Right renal pelvis (tissue), 4 donors: Measurements from ENCODE around the gene TBX18. TPM values are rescaled to one million over a fixed set of nuclear protein-coding genes. Genes with fewer than 3 reads are reported as not detected.

Experiments used
- DNase-seq, 4 donors: peaks; one replicate each; pipeline ENCODE4 v3.0.0-alpha.2; 2013; ENCODE audit warnings: low read depth in 4 of 4, low spot score in 3 of 4, missing footprints in 1 of 4
- polyA plus RNA-seq, 4 donors: library from polyadenylated mRNA; unstranded; fragments of 120-200 nt; gene quantifications; one replicate each; pipeline ENCODE4 v1.2.1, GENCODE V29; 2013; ENCODE audit not compliant: insufficient read length in 4 of 4

The TBX18 gene
- polyA plus RNA-seq, 4 donors, result 7.1 to 11.4 (median 10.0) TPM

DNA sequence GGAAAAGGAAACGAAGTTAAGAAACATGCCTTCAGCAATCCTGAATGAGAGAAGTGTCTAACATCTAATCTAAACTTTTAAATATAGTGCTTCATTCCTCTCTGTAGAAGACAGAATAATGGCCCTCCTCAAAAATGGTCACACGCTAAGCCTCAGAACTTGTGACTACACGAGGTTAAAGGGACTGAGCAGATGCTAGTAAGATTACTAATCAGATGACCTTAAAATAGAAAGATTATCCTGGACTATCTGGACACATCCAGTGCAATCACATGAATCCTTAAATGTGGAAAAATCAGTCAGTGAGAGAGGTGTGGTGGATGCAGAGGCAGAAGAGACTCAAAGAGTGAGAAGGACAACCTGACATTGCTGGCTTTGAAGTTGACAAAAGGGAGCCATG lies 126.1 kb downstream of the TBX18 start:
- no peak for DNase-seq
